NCI-H2081 treated with DMSO at 0.1 percent for 48 hours (cell line): Measurements from ENCODE around the gene CKM.
"Not testable (repeated sequence)": the region's sequence is repeated elsewhere in the genome, so short reads cannot be mapped to it uniquely, and the experiment has no call there.

Experiments
- DNase-seq: peaks from one replicate; lab custom pipeline; 2025; lab: John Stamatoyannopoulos, UW

CKM gene

GRCh38 chr19:45290381-45290931 is 32.2 kb downstream of the CKM start:
- DNase-seq: no peak

DNA sequence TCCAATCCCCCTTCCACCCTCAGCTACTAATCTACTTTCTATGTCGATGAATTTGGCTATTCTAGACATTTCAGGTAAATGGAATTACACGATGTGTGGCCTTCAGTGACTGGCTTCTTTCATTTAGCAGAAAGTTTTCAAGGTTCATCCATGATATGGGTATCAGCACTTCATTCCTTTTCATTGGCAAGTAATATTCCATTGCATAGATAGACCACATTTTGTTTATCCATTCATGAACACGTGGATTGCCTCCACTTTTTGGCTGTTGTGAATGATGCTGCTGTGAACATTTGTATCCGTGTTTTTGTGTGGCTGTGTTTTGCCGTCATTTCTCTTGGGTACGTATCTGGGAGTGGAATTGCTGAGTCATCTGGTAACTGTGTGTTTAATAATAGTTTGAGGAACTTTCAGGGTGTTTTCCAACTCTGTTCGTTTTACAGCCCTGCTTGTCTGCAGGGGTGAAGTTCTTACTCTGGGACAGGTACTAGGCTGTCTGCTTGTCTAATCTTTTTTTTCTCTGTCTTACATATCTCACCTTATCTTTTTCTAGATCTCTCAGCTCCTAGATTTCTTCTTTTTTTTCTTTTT is 39.1 kb downstream of the CKM start:
- no peak for DNase-seq

GRCh38 chr19:45280471-45280961 is 42.2 kb downstream of the CKM start:
- no peak for DNase-seq

DNA sequence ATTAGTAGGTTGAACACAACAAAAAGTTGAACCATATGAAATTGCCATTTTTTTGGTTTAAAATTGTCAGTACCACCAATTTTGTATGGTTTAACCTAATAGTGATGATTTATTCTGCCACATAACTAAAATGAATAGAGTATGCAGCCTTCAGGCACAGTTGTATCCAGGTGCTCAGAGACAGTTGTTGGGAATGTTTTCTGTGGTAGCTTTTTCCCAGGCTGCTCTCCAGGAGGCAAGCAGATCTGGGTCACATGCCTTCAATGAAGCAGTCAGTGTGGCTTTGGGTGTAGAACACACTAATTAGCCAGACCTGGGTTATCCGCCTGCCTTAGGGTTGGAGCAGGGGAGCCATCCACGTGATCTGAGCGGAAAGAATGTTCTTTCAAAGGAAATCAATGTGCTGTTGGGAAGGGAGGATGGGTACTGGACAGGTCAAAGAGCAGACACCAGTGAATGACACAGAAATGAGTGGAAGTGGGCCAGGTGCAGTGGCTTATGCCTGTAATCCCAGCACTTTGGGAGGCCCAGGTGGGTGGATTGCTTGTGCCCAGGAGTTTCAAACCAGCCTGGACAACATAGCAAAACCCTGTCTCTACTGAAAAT is 43.0 kb downstream of the CKM start:
- DNase-seq: no peak

GRCh38 chr19:45278087-45278486 is 44.6 kb downstream of the CKM start:
- DNase-seq: no peak

GRCh38 chr19:45276284-45276687 is 46.4 kb downstream of the CKM start:
- no peak for DNase-seq

DNA sequence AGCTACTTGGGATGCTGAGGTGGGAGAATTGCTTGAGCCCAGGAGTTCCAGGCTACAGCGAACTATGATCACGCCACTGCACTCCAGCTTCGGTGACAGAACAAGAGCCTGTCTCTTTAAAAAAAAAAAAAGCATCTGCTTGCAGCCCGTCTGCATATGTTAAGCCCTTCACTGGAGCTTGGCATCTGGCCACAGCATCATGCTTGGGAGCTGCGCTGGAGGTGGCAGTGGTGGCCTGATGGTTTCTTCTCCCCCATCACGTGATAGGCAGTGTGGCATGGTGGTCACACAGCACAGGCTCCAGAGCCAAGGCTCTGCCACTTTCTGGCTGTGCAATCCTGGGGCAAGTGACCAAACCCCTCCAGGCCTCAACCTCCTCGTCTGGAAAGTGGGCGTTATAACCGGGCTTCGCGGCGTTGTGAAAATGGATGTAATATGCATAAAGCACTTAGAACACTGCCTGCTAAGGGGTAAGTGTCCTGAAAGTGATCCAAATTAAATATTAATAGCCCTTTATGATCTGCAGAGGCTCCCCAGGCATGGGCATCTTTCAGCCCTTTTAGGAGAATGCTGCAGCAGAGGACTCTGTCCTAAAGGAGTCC is 47.2 kb downstream of the CKM start:
- DNase-seq: no peak

DNA sequence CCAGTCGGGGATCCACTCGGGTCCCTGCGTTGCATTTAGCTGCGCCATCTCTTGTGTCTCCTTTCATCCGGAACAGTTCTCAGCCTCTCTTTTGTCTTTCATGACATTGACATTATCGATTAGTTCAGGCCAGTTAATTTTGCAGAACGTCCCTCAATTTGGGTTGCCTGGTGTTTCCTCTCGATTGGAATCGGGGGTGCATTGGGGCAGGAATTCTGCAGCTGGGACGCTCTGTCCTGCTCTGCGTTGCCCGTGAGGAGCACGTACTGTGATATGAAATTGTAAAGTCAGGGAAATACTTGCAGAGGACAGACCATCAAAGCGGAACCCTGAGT is 49.2 kb downstream of the CKM start:
- DNase-seq: no peak

DNA sequence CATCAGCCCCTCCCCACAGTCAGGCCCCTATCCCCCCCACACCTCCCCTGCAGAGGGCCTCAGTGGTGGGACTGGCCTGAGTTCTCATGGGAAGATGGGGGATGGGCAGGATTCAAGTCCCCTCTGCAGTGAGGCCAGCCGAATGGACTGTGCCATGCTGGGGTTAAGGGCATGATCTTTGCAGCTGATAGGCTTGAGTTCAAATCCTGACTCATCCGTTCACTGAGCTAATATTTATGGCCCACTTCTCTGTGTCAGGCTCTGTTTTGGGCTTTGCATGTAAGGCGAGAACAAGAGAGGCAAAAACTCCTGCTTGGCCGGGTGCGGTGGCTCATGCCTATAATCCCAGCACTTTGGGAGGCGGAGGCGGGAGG is 51.0 kb downstream of the CKM start:
- no peak for DNase-seq

DNA sequence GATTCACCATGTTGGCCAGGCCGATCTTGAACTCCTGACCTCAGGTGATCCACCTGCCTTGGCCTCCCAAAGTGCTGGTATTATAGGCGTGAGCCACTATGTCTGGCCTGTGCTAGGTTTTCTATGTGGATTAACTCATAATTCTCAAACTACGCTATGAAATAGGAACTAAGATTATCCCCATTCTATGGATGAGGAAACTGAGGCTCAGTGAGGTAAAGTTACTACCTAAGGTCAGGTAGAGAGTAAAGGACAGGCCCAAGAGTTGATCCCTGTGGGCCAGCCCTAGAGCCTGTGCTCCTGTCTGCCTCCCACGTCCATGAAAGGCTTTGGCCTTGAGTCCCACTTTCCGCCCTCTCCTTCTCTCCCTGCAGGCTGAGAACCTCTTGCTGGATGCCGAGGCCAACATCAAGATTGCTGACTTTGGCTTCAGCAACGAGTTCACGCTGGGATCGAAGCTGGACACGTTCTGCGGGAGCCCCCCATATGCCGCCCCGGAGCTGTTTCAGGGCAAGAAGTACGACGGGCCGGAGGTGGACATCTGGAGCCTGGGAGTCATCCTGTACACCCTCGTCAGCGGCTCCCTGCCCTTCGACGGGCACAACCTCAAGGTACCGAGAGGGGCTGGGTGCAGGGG is 51.5 kb downstream of the CKM start:
- DNase-seq: no peak

- DNase-seq: not testable (repeated sequence)
Measured at GRCh38 chr19:45269939-45270338, 52.7 kb downstream of the CKM start.

- no peak for DNase-seq
Measured at GRCh38 chr19:45267296-45267695, 55.4 kb downstream of the CKM start.

DNA sequence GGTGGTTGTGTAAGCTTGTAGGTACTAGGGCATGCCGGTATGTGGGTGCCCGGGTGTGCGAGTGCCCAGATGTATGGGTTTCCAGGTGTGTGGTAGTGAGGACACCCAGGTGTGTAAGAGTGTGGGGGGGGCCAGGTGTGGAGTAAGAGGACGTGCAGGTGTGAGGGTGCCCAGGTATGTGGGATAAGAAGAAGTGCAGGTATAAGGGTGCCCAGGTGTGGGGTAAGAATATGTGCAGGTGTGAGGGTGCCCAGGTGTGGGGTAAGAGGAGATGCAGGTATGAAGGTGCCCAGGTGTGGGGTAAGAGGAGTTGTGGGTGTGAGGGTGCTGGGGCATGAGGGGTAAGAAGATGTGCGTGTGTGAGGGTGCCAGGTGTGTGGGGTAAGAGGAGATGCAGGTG is 57.3 kb downstream of the CKM start:
- DNase-seq: no peak

GRCh38 chr19:45264781-45265317 is 57.8 kb downstream of the CKM start:
- DNase-seq: no peak

DNA sequence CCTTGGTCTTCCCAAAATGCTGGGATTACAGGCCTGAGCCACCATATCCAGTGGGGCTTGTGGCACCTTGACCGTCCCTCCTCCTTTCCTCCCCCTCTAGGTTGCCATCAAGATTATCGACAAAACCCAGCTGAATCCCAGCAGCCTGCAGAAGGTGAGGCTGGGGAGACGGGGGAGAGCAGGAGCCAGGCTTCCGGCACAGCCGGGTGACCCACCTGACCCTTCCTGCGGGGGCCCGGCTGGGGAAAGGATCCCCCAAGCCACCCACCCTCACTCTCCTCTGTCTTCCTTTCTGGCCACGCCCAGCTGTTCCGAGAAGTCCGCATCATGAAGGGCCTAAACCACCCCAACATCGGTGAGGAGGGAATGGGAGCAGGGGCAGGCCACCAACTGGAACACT is 59.7 kb downstream of the CKM start:
- DNase-seq: no peak

GRCh38 chr19:45262570-45262969 is 60.1 kb downstream of the CKM start:
- DNase-seq: no peak

GRCh38 chr19:45258862-45259261 is 63.8 kb downstream of the CKM start:
- DNase-seq: no peak

DNA sequence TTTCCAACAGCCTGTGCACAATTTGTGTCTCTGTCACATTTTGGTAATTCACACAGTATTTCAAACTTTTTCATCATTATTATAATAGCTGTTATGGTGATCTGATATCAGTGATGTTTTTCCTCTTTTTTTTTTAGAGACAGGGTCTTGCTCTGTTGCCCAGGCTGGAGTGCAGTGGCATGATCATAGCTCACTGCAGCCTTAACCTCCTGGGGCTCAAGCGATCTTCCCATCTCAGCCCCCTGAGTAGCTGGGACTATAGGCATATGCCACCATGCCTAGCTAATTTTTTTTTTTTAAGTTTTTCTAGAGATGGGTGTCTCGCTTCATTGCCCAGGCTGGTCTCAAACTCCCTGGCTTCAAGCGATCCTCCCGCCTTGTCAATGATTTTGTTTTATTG is 65.8 kb downstream of the CKM start:
- no peak for DNase-seq
